Measurements from ENCODE around the gene DUSP10. TPM values are rescaled to one million over a fixed set of nuclear protein-coding genes. Genes with fewer than 3 reads are reported as not detected.

DUSP10 gene
- total RNA-seq, 3 donors from 2014 or later = 1.9 to 27.2 (median 4.3) TPM

- no peaks in the 10 kb centered on the region for H3K4me1 ChIP-seq (ENCODE audit: low read depth)
- no peaks in the 10 kb centered on the region for H3K36me3 ChIP-seq (ENCODE audit: low read depth)
- no peak for TF ChIP-seq CTCF (IDR thresholded peaks at IDR 0.05)
- DNase-seq = no peak
- H3K9me3 ChIP-seq = no peaks in the 10 kb centered on the region
- H3K4me3 ChIP-seq = no peak overlapping the region
- ATAC-seq = no peak
- intact Hi-C loops (cut with DNase I, micrococcal nuclease) = no loop called here
These were observed 41.1 kb upstream of the DUSP10 start for GRCh38 chr1:221782970-221783369.

DNA sequence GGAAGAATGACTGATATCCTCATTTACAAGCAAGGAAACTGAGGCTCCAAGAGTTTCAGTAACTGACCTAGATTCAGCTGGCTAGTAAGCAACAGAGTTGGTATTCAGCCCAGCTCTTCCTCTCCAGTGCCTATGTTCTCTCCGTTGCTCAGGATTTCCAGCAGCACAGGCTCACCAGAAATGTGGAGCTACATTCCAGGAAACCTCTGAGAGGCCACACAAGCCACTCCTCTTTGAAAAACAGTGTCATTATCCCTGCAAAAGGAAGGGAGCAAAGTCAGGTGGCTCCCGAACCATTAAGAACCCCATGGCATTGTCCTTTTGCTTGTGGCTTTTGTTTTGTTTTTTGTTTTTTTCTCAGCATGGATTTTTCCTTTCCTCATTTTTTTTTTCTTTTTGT is 40.6 kb upstream of the DUSP10 start:
- H3K4me3 ChIP-seq = no peak overlapping the region
- intact Hi-C loops (cut with DNase I, micrococcal nuclease) = no loop called here
- no peaks in the 10 kb centered on the region for H3K4me1 ChIP-seq (ENCODE audit: low read depth)
- ATAC-seq (no peak), DNase-seq (no peak)
- no peaks in the 10 kb centered on the region for H3K9me3 ChIP-seq
- no peak for TF ChIP-seq CTCF (IDR thresholded peaks at IDR 0.05)
- H3K36me3 ChIP-seq (ENCODE audit: low read depth) = no peaks in the 10 kb centered on the region

DNA sequence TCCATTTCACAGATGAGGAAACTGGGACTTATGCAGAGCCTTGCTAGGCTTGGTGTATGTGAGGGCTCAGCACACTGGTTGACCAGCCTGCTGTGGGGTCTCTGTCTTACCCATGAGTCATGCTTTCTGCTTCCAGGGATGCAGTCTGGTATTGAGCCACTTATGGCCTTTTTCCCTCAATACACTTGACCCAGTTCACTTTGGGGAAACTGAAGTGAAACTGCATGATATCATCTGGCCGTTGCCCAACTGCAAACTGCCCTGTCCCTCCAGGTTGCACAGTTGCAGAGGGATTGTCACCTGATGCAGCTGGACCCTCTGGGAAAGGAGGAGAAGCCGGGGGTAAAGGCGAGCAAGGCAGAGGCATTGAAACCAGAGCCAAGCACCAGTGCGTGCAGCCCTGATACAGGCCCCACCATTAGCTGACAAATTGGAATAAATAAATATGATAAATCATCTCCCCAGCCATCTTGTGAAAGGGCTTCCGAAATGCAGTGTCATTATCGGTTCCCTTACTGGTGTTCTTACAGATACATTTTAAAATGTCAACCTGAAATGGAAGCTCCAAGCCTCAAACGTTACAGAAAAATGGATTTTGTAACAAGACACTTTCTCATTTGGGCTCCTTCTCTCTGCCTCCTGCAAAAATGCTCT is 39.3 kb upstream of the DUSP10 start:
- DNase-seq (no peak), ATAC-seq (no peak)
- Histone ChIP-seq H3K4me3 (no peak overlapping the region), H3K9me3 (no peaks in the 10 kb centered on the region), H3K4me1 (ENCODE audit: low read depth) (no peaks in the 10 kb centered on the region), H3K36me3 (ENCODE audit: low read depth) (no peaks in the 10 kb centered on the region)
- intact Hi-C loops (cut with DNase I, micrococcal nuclease) = no loop called here
- no peak for TF ChIP-seq CTCF (IDR thresholded peaks at IDR 0.05)

- TF ChIP-seq CTCF (IDR thresholded peaks at IDR 0.05) = no peak
- Histone ChIP-seq H3K9me3 (no peaks in the 10 kb centered on the region), H3K4me3 (no peak overlapping the region), H3K36me3 (ENCODE audit: low read depth) (no peaks in the 10 kb centered on the region), H3K4me1 (ENCODE audit: low read depth) (no peaks in the 10 kb centered on the region)
- no peak for ATAC-seq
- DNase-seq = no peak
- intact Hi-C loops (cut with DNase I, micrococcal nuclease) = no loop called here
These were observed 38.3 kb upstream of the DUSP10 start for GRCh38 chr1:221780175-221780574.

GRCh38 chr1:221779771-221780170 is 37.9 kb upstream of the DUSP10 start:
- Histone ChIP-seq H3K36me3 (ENCODE audit: low read depth) (no peaks in the 10 kb centered on the region), H3K4me3 (no peak overlapping the region), H3K4me1 (ENCODE audit: low read depth) (no peaks in the 10 kb centered on the region), H3K9me3 (no peaks in the 10 kb centered on the region)
- DNase-seq = no peak
- no peak for ATAC-seq
- no peak for TF ChIP-seq CTCF (IDR thresholded peaks at IDR 0.05)
- intact Hi-C loops (cut with DNase I, micrococcal nuclease) = no loop called here

All from mucosa of descending colon (tissue), 3 donors.